Measurements from ENCODE around the gene EIF5AL1. TPM values are rescaled to one million over a fixed set of nuclear protein-coding genes. Genes with fewer than 3 reads are reported as not detected.

Gene EIF5AL1
- 0.30 and 0.46 TPM in 2 replicates for total RNA-seq

DNA sequence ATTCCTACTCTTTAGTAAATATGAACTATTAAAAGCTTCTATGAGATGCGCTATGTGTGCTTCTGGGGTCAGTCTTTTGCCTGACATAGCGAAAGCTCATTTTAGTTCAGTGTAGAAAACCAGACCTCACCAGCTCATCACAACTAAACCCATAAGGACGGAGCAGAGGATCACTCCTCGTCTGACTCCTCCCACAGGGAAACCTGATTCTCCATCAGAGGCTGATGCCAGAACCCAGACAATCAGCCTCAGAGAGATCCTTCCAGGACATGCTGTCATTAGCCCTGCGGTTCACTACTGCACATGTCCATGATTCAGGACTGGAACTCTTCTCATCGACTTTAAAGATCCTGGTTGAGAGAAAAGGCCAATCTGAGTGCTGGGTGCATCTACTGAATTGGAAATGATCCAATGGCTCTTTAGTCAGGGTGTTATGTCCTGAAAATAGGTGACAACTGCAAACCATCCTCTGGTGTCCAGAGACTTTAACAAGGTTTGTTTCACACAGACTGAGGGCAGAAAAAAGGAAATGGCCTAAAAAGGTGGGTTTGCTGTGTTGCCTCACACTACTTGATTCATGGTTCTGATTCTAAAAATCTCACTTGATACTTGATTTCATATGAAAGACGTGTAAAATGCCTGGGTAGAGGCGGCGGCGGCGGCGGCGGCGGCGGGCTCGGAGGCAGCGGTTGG is at the start of gene EIF5AL1:
Gene EIF5AL1, plus strand, starts transcription at position 643 of the 693 bp plus-strand sequence. CDS start 117 bp downstream, outside the sequence.

DNA sequence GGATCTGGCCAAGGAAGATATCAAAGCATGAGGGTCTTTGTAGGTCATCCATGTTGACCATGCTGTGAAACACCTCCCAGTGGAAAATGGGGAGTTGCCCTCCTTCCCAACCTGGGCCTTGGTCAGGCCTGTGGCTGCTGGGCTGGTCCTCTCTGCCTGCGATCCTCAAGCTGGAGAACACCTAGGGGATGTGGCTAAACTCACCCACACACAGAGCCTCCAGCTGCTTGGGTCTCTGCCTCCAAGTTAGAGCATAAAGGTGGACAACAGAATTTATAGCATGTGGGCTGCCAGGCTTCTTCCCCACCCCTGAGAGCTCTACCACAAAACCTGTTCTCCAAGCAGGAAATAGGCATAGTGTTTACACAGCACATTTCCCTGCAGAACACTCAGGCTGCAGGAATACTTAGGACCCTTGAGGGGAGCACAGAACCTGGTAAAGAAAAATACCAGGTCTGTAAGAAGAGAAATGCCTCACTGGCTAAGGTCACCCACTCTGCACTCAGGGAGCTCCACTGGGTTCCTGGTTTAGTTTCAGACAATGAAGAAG is 47.9 kb downstream of the EIF5AL1 start, which contains the start of gene SFTPA2:
Gene SFTPA2, minus strand, starts transcription at position 248 of the 550 bp plus-strand sequence. CDS start 924 bp downstream, outside the sequence.

Other genes with a start within 250 kb of the EIF5AL1 start
- 27.3 and 46.8 TPM in 2 replicates for gene PPIF, start 165.1 kb upstream of the EIF5AL1 start, total RNA-seq
- 14.3 and 24.5 TPM in 2 replicates for gene ZCCHC24, start 66.9 kb upstream of the EIF5AL1 start, total RNA-seq
- not detected in 2 replicates for gene SFTPA2, start 47.9 kb downstream of the EIF5AL1 start, total RNA-seq
- gene SFTPA1, start 98.4 kb downstream of the EIF5AL1 start, total RNA-seq: not detected in 2 replicates
- under 0.01 and 0.23 TPM in 2 replicates for gene NUTM2B, start 190.7 kb downstream of the EIF5AL1 start, total RNA-seq

Data from smooth muscle cell of the umbilical artery (primary cell).